Measurements from ENCODE around the gene ALKBH1. TPM values are rescaled to one million over a fixed set of nuclear protein-coding genes. Genes with fewer than 3 reads are reported as not detected.

Gene ALKBH1
- total RNA-seq, 6 donors from 2014 or later = 6.3 to 10.8 (median 9.0) TPM

- TF ChIP-seq EP300 (IDR thresholded peaks at IDR 0.05) (no peak), CTCF (IDR thresholded peaks at IDR 0.05) (no peak), POLR2A (IDR thresholded peaks at IDR 0.05) (no peak), POLR2AphosphoS5 (IDR thresholded peaks at IDR 0.05) (no peak)
- H3K36me3 ChIP-seq = peaks cover 11 to 71% (median 37%) of the 10 kb centered on the region in 4 donors
- 80 to 83% methylated on average over 2 of the region's 2 CpGs for WGBS, 2 donors
These were observed 33.6 kb upstream of the ALKBH1 start for GRCh38 chr14:77741438-77741837.

GRCh38 chr14:77738559-77739250, 30.9 kb upstream of the ALKBH1 start:
- Histone ChIP-seq H3K4me3 (no peak overlapping the region), H3K4me1 (peaks cover 3 to 7% (median 5%) of the 10 kb centered on the region in 4 donors), H3K27me3 (no peaks in the 10 kb centered on the region), H3K36me3 (peaks cover 30 to 80% (median 56%) of the 10 kb centered on the region in 4 donors), H3K9me3 (no peaks in the 10 kb centered on the region), H3K27ac (peak overlapping the region in 1 of 4 donors; percentile 10)
- 68 to 72% methylated on average over 7 of the region's 7 CpGs for WGBS, 2 donors
- TF ChIP-seq EP300 (IDR thresholded peaks at IDR 0.05) = no peak
- TF ChIP-seq CTCF (IDR thresholded peaks at IDR 0.05) = no peak
- TF ChIP-seq POLR2AphosphoS5 (IDR thresholded peaks at IDR 0.05) = no peak
- no peak for TF ChIP-seq POLR2A (IDR thresholded peaks at IDR 0.05)
- DNase-seq = no peak
- no peak for ATAC-seq (ENCODE audit: low FRiP score in 2 of 2)

More at GRCh38 chr14:77741438-77741837, 33.6 kb upstream of the ALKBH1 start:
- Histone ChIP-seq H3K9me3 (no peaks in the 10 kb centered on the region), H3K27ac (no peak overlapping the region), H3K4me3 (no peak overlapping the region), H3K4me1 (peaks cover 3 to 9% (median 5%) of the 10 kb centered on the region in 4 donors), H3K27me3 (no peaks in the 10 kb centered on the region)
- ATAC-seq (ENCODE audit: low FRiP score in 2 of 2) = no peak
- no peak for DNase-seq

- no peak for TF ChIP-seq POLR2AphosphoS5 (IDR thresholded peaks at IDR 0.05)
- TF ChIP-seq EP300 (IDR thresholded peaks at IDR 0.05) = no peak
- no peak for TF ChIP-seq CTCF (IDR thresholded peaks at IDR 0.05)
- no peak for TF ChIP-seq POLR2A (IDR thresholded peaks at IDR 0.05)
- H3K27me3 ChIP-seq = no peaks in the 10 kb centered on the region
- WGBS, 2 donors = 77 to 79% methylated on average over 3 of the region's 3 CpGs
- H3K36me3 ChIP-seq = peaks cover 52 to 100% (median 81%) of the 10 kb centered on the region in 4 donors
- no peak overlapping the region for H3K27ac ChIP-seq
- DNase-seq (no peak), ATAC-seq (ENCODE audit: low FRiP score in 2 of 2) (no peak)
- H3K4me3 ChIP-seq = no peak overlapping the region
- no peaks in the 10 kb centered on the region for H3K9me3 ChIP-seq
- H3K4me1 ChIP-seq = no peaks in the 10 kb centered on the region
These were observed 23.2 kb upstream of the ALKBH1 start for GRCh38 chr14:77730976-77731497.

- peaks cover 30 to 95% (median 73%) of the 10 kb centered on the region in 4 donors for H3K36me3 ChIP-seq
- ATAC-seq (ENCODE audit: low FRiP score in 2 of 2) = no peak
- WGBS, 2 donors = 97% methylated on average over 3 of the region's 3 CpGs
These were observed 14.5 kb upstream of the ALKBH1 start for GRCh38 chr14:77722301-77722700.

More at GRCh38 chr14:77722301-77722700, 14.5 kb upstream of the ALKBH1 start:
- Histone ChIP-seq H3K4me1 (no peaks in the 10 kb centered on the region), H3K9me3 (no peaks in the 10 kb centered on the region), H3K27me3 (no peaks in the 10 kb centered on the region), H3K27ac (no peak overlapping the region), H3K4me3 (no peak overlapping the region)
- no peak for DNase-seq
- TF ChIP-seq EP300 (IDR thresholded peaks at IDR 0.05) = no peak
- no peak for TF ChIP-seq POLR2A (IDR thresholded peaks at IDR 0.05)
- no peak for TF ChIP-seq POLR2AphosphoS5 (IDR thresholded peaks at IDR 0.05)
- no peak for TF ChIP-seq CTCF (IDR thresholded peaks at IDR 0.05)
